ENCODE measurements around the gene AFF3. TPM values are rescaled to one million over a fixed set of nuclear protein-coding genes. Genes with fewer than 3 reads are reported as not detected.

Gene AFF3
- total and polyA plus RNA-seq, 10 of the 15 experiments (the other 5 are each of a cell fraction or from before 2014, with no cell fraction given) = 0.26 to 5.5 (median 3.0) TPM

- no peak for TF ChIP-seq CEBPZ (IDR thresholded peaks at IDR 0.05; ENCODE audit: low read depth, low read length)
- TF ChIP-seq GATAD2B (conservative IDR thresholded peaks at IDR 0.05; ENCODE audit: low read depth) = no peak
- TF ChIP-seq NFYB (IDR thresholded peaks at IDR 0.05; ENCODE audit: insufficient read depth, low read depth, low read length) = no peak
- peak in 1 of 2 experiments; percentile 15; a peak in 1 of 4 replicates for TF ChIP-seq IKZF2 (IDR thresholded peaks at IDR 0.05)
- TF ChIP-seq MEF2B (IDR thresholded peaks at IDR 0.05; ENCODE audit: partially characterized antibody, poor library complexity, severe bottlenecking) = no peak
- TF ChIP-seq RB1 (IDR thresholded peaks at IDR 0.05; ENCODE audit: borderline replicate concordance) = no peak
- no peak for TF ChIP-seq MXI1 (IDR thresholded peaks at IDR 0.05; ENCODE audit: low read depth, low read length)
- no peak for TF ChIP-seq SMARCA5 (IDR thresholded peaks at IDR 0.05)
- peak in 1 of 2 experiments; percentile 19; a peak in 2 of 4 replicates for TF ChIP-seq EP300 (IDR thresholded peaks at IDR 0.05; ENCODE audit: borderline replicate concordance in 1 of 2, control insufficient read depth in 1 of 2, low read depth in 2 of 2, low read length in 2 of 2)
- TF ChIP-seq REST (IDR thresholded peaks at IDR 0.05; ENCODE audit: low read depth, low read length) = no peak
- TF ChIP-seq ZBTB40 (IDR thresholded peaks at IDR 0.05; ENCODE audit: borderline replicate concordance) = no peak
- TF ChIP-seq PAX5 (IDR thresholded peaks at IDR 0.05; ENCODE audit: borderline replicate concordance, low read depth, low read length) = no peak
Measured at GRCh38 chr2:99573634-99574251, 568.6 kb downstream of the AFF3 start (continued).

Measured in GM12878 (cell line).